PFSK-1 (cell line): ENCODE results near the gene HTR4.

Source experiments
- FOXP2 ChIP-seq: optimal IDR thresholded peaks from 2 replicates; pipeline ENCODE3; 2011; ENCODE audit warnings: borderline replicate concordance, control low read depth, inconsistent platforms; ENCODE audit not compliant: insufficient read depth; ENCODE audit errors: extremely low read length, extremely low read depth
- POLR2AphosphoS5 ChIP-seq: IDR thresholded peaks from 2 replicates; pipeline ENCODE4 v1.6.1; 2012; ENCODE audit warnings: low read depth, mild to moderate bottlenecking, control low read depth, low read length, moderate library complexity
- SIN3A ChIP-seq: IDR thresholded peaks from 2 replicates; pipeline ENCODE4 v1.6.1; 2012; ENCODE audit warnings: mild to moderate bottlenecking, low read length, moderate library complexity, borderline replicate concordance; ENCODE audit not compliant: insufficient read depth
- TAF1 ChIP-seq: IDR thresholded peaks from 2 replicates; pipeline ENCODE4 v1.6.1; 2012; ENCODE audit warnings: low read length, control low read depth, borderline replicate concordance; ENCODE audit not compliant: insufficient read depth
- TF ChIP-seq, protein P1 (sequence below), 2 experiments: IDR thresholded peaks; 2 replicates each; pipeline versions ENCODE4 v1.6.1 to v1.8.0; 2011 to 2012; ENCODE audit warnings: low read depth in 2 of 2, low read length in 2 of 2, control low read depth in 1 of 2, inconsistent platforms in 1 of 2, mild to moderate bottlenecking in 1 of 2, moderate library complexity in 1 of 2; ENCODE audit not compliant: insufficient read depth in 1 of 2

HTR4 gene

GRCh38 chr5:148645527-148645926, 8.8 kb downstream of the HTR4 start:
- TF ChIP-seq POLR2AphosphoS5 (no peak), TAF1 (no peak), FOXP2 (no peak), SIN3A (no peak)
- TF ChIP-seq, protein P1, sequence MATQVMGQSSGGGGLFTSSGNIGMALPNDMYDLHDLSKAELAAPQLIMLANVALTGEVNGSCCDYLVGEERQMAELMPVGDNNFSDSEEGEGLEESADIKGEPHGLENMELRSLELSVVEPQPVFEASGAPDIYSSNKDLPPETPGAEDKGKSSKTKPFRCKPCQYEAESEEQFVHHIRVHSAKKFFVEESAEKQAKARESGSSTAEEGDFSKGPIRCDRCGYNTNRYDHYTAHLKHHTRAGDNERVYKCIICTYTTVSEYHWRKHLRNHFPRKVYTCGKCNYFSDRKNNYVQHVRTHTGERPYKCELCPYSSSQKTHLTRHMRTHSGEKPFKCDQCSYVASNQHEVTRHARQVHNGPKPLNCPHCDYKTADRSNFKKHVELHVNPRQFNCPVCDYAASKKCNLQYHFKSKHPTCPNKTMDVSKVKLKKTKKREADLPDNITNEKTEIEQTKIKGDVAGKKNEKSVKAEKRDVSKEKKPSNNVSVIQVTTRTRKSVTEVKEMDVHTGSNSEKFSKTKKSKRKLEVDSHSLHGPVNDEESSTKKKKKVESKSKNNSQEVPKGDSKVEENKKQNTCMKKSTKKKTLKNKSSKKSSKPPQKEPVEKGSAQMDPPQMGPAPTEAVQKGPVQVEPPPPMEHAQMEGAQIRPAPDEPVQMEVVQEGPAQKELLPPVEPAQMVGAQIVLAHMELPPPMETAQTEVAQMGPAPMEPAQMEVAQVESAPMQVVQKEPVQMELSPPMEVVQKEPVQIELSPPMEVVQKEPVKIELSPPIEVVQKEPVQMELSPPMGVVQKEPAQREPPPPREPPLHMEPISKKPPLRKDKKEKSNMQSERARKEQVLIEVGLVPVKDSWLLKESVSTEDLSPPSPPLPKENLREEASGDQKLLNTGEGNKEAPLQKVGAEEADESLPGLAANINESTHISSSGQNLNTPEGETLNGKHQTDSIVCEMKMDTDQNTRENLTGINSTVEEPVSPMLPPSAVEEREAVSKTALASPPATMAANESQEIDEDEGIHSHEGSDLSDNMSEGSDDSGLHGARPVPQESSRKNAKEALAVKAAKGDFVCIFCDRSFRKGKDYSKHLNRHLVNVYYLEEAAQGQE (IDR thresholded peaks at IDR 0.05; ENCODE audit: insufficient read depth in 1 of 2, low read depth in 2 of 2, low read length in 2 of 2) = no peak

- no peak for TF ChIP-seq FOXP2
- TF ChIP-seq TAF1 = no peak
- TF ChIP-seq SIN3A = no peak
- TF ChIP-seq, protein P1 (IDR thresholded peaks at IDR 0.05; ENCODE audit: insufficient read depth in 1 of 2, low read depth in 2 of 2, low read length in 2 of 2) = no peak
- no peak for TF ChIP-seq POLR2AphosphoS5
Observed at GRCh38 chr5:148641735-148642134, 12.6 kb downstream of the HTR4 start.

DNA sequence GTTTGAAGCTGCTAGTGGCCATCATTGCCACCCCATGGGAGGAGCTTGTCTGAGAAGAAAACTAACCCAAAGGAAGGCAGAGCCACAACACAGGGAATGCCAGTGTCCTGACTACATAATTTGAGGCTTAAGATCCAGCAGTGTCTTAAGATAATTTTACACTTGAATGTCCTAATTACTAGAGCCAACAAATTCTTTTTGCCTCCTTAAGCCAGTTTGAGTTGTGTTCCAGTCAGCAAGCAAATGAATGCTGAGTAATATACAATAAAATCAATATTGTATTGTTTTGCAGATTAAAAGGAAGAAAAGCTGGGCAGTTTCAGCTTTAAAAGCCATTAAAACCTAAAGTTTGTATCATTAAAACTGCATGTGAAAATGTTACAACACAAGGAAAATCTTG, 13.9 kb downstream of the HTR4 start:
- TF ChIP-seq TAF1 (no peak), POLR2AphosphoS5 (no peak), FOXP2 (no peak), SIN3A (no peak)
- TF ChIP-seq, protein P1 (IDR thresholded peaks at IDR 0.05; ENCODE audit: insufficient read depth in 1 of 2, low read depth in 2 of 2, low read length in 2 of 2) = no peak

GRCh38 chr5:148639081-148639480, 15.2 kb downstream of the HTR4 start:
- no peak for TF ChIP-seq TAF1
- TF ChIP-seq, protein P1 (IDR thresholded peaks at IDR 0.05; ENCODE audit: insufficient read depth in 1 of 2, low read depth in 2 of 2, low read length in 2 of 2) = no peak
- TF ChIP-seq POLR2AphosphoS5 = no peak
- TF ChIP-seq SIN3A = no peak
- no peak for TF ChIP-seq FOXP2

GRCh38 chr5:148636353-148636752, 18.0 kb downstream of the HTR4 start:
- TF ChIP-seq, protein P1 (IDR thresholded peaks at IDR 0.05; ENCODE audit: insufficient read depth in 1 of 2, low read depth in 2 of 2, low read length in 2 of 2) = no peak
- no peak for TF ChIP-seq TAF1
- no peak for TF ChIP-seq POLR2AphosphoS5
- TF ChIP-seq SIN3A = no peak
- no peak for TF ChIP-seq FOXP2
